Measurements from ENCODE around the gene TREX2. TPM values are rescaled to one million over a fixed set of nuclear protein-coding genes. Genes with fewer than 3 reads are reported as not detected.

Gene TREX2
- total RNA-seq, 4 donors from 2014 or later, result 0.78 to 2.3 (median 1.2) TPM; not detected in 1

GRCh38 chrX:153446950-153447580 is 1.2 kb upstream of the TREX2 start:
- Histone ChIP-seq H3K27me3 (no peaks in the 10 kb centered on the region), H3K9me3 (no peaks in the 10 kb centered on the region), H3K36me3 (peaks cover 0 to 35% (median 10%) of the 10 kb centered on the region in 4 donors), H3K4me1 (no peaks in the 10 kb centered on the region), H3K4me3 (no peak overlapping the region), H3K27ac (replicated peaks in 1 of 4) (no peak overlapping the region)
- intact Hi-C loops (cut with DNase I), result no loop called here
- TF ChIP-seq EP300 (IDR thresholded peaks at IDR 0.05), result no peak
- no peak for TF ChIP-seq CTCF (IDR thresholded peaks at IDR 0.05)
- TF ChIP-seq POLR2A (IDR thresholded peaks at IDR 0.05; ENCODE audit: low read depth), result no peak
- no peak for TF ChIP-seq POLR2AphosphoS5 (IDR thresholded peaks at IDR 0.05)
- DNase-seq (ENCODE audit: extremely low spot score), result no peak
- WGBS, result 98% methylated on average over 16 of the region's 17 CpGs

- intact Hi-C loops (cut with DNase I), result no loop called here
Measured at GRCh38 chrX:153446636-153446936, 730 bp upstream of the TREX2 start.

GRCh38 chrX:153445106-153445855 is 575 bp downstream of the TREX2 start:
- H3K4me3 ChIP-seq, result no peak overlapping the region
- H3K4me1 ChIP-seq, result no peaks in the 10 kb centered on the region
- H3K9me3 ChIP-seq, result no peaks in the 10 kb centered on the region
- intact Hi-C loops (cut with DNase I), result no loop called here
- peaks cover 0 to 6% (median 0%) of the 10 kb centered on the region in 4 donors for H3K27me3 ChIP-seq
- WGBS, result 95% methylated on average over 23 of the region's 35 CpGs
- no peak for DNase-seq (ENCODE audit: extremely low spot score)
- peaks cover 0 to 25% (median 10%) of the 10 kb centered on the region in 4 donors for H3K36me3 ChIP-seq
- TF ChIP-seq POLR2A (IDR thresholded peaks at IDR 0.05; ENCODE audit: low read depth) (no peak), POLR2AphosphoS5 (IDR thresholded peaks at IDR 0.05) (no peak), EP300 (IDR thresholded peaks at IDR 0.05) (no peak), CTCF (IDR thresholded peaks at IDR 0.05) (no peak)
- H3K27ac ChIP-seq (replicated peaks in 1 of 4), result no peak overlapping the region

More at GRCh38 chrX:153446636-153446936, 730 bp upstream of the TREX2 start:
- H3K27ac ChIP-seq (replicated peaks in 1 of 4), result no peak overlapping the region
- peaks cover 0 to 35% (median 10%) of the 10 kb centered on the region in 4 donors for H3K36me3 ChIP-seq
- no peaks in the 10 kb centered on the region for H3K4me1 ChIP-seq
- H3K9me3 ChIP-seq, result no peaks in the 10 kb centered on the region
- TF ChIP-seq POLR2A (IDR thresholded peaks at IDR 0.05; ENCODE audit: low read depth) (no peak), POLR2AphosphoS5 (IDR thresholded peaks at IDR 0.05) (no peak), CTCF (IDR thresholded peaks at IDR 0.05) (no peak), EP300 (IDR thresholded peaks at IDR 0.05) (no peak)
- DNase-seq (ENCODE audit: extremely low spot score), result no peak
- H3K27me3 ChIP-seq, result no peaks in the 10 kb centered on the region
- 67% methylated on average over 4 of the region's 10 CpGs for WGBS
- no peak overlapping the region for H3K4me3 ChIP-seq

- 76% methylated on average over 7 of the region's 37 CpGs for WGBS
- no peak overlapping the region for H3K27ac ChIP-seq (replicated peaks in 1 of 4)
- no peaks in the 10 kb centered on the region for H3K4me1 ChIP-seq
- intact Hi-C loops (cut with DNase I), result no loop called here
- H3K4me3 ChIP-seq, result no peak overlapping the region
- no peak for DNase-seq (ENCODE audit: extremely low spot score)
- peaks cover 0 to 9% (median 0%) of the 10 kb centered on the region in 4 donors for H3K27me3 ChIP-seq
- TF ChIP-seq POLR2AphosphoS5 (IDR thresholded peaks at IDR 0.05) (no peak), CTCF (IDR thresholded peaks at IDR 0.05) (no peak), POLR2A (IDR thresholded peaks at IDR 0.05; ENCODE audit: low read depth) (no peak), EP300 (IDR thresholded peaks at IDR 0.05) (no peak)
- H3K36me3 ChIP-seq, result peaks cover 0 to 17% (median 8%) of the 10 kb centered on the region in 4 donors
- H3K9me3 ChIP-seq, result peaks cover 0 to 6% (median 0%) of the 10 kb centered on the region in 4 donors
Measured at GRCh38 chrX:153444333-153445011, 1.4 kb downstream of the TREX2 start.

All from esophagus muscularis mucosa (tissue), 4 donors.